ENCODE data around the gene PRAC2.
A peak's percentile ranks its signal among the peaks of the same experiment; 100 is the strongest.

The PRAC2 gene

GRCh38 chr17:48755356-48755755, 32.4 kb downstream of the PRAC2 start:
- no peak for DNase-seq (ENCODE audit: low spot score)

- no peak for DNase-seq (ENCODE audit: low spot score)
Measured at GRCh38 chr17:48756830-48757251, 33.9 kb downstream of the PRAC2 start.

GRCh38 chr17:48757524-48757961, 34.6 kb downstream of the PRAC2 start:
- DNase-seq (ENCODE audit: low spot score) = no peak

GRCh38 chr17:48759288-48759687, 36.3 kb downstream of the PRAC2 start:
- DNase-seq (ENCODE audit: low spot score) = no peak

- no peak for DNase-seq (ENCODE audit: low spot score)
Measured at GRCh38 chr17:48760411-48760810, 37.4 kb downstream of the PRAC2 start.

- DNase-seq (ENCODE audit: low spot score) = no peak
Measured at GRCh38 chr17:48761114-48761513, 38.1 kb downstream of the PRAC2 start.

- DNase-seq (ENCODE audit: low spot score) = peak; percentile 31
Measured at GRCh38 chr17:48767263-48767774, 44.3 kb downstream of the PRAC2 start.

- DNase-seq (ENCODE audit: low spot score) = no peak
Measured at GRCh38 chr17:48769009-48769675, 46.2 kb downstream of the PRAC2 start.

- DNase-seq (ENCODE audit: low spot score) = no peak
Measured at GRCh38 chr17:48770954-48771353, 48.0 kb downstream of the PRAC2 start.

- no peak for DNase-seq (ENCODE audit: low spot score)
Measured at GRCh38 chr17:48773245-48773644, 50.3 kb downstream of the PRAC2 start.
